Stimulated activated CD4-positive, alpha-beta T cell treated with anti-CD3 and anti-CD28 coated beads, Interleukin-12 subunit alpha, Interleukin-12 subunit beta, amount 100 ng/mL, for 4 hours (primary cell): ENCODE results near the gene CELSR3.

ENCODE experiments used
- DNase-seq: peaks from one replicate; pipeline ENCODE4 v3.0.0-alpha.2; 2020

CELSR3 gene

GRCh38 chr3:48686538-48687219 is 24.0 kb upstream of the CELSR3 start:
- DNase-seq, result no peak

DNA sequence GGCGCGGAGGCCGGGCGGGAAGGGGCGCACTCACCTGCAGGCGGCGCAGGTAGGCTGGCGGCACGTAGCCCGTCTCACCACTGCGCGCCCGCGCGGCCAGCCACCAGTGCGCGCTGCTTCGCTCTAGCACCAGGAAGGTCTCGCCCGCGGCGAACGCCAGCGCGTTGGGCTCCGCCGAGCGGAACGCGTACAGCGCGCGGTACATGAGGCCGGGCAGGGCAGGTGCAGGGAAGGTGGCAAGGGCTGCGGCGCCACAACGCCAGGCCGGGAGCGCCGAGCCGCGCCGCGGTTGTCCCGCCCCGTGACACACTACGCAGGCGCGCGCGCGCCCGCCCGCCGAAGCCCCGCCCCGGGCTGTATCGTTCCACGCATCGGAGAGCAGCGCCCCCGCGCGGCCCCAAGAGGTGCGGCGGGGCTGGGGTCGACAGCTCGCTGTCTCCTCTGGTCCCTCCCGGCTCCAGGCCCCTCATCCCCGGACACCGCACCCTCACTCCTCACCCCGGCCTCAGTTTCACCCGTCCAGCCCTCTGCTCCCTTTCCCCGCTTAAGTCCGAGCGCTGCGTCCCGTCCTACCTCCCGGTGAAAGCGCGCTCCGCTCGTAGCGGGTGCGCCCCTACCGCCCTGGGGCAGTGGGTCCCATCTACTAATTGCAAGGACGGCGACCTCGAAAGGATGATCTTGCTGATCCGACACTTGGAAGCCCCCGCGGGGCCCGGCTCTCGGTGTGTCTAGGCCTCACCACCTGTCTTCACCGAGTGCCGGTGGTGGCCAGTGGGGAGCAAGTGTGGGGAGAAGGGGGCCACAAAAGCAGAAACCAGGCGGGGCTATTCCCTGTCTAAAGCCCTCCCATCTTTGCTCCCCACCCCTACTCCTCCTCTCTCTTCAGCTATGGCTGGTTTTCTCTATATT is 23.2 kb upstream of the CELSR3 start, which contains the start of gene NCKIPSD:
NCKIPSD (minus strand) TSS at position 313 of the 909 bp plus-strand sequence; CDS start at position 205, 108 bp downstream.
- peak; percentile 93 for DNase-seq

- DNase-seq, result no peak
These were observed 22.6 kb upstream of the CELSR3 start for GRCh38 chr3:48685293-48685602.

GRCh38 chr3:48684480-48685143 is 21.9 kb upstream of the CELSR3 start:
- DNase-seq, result no peak

- no peak for DNase-seq
These were observed 21.3 kb upstream of the CELSR3 start for GRCh38 chr3:48684054-48684349.

DNA sequence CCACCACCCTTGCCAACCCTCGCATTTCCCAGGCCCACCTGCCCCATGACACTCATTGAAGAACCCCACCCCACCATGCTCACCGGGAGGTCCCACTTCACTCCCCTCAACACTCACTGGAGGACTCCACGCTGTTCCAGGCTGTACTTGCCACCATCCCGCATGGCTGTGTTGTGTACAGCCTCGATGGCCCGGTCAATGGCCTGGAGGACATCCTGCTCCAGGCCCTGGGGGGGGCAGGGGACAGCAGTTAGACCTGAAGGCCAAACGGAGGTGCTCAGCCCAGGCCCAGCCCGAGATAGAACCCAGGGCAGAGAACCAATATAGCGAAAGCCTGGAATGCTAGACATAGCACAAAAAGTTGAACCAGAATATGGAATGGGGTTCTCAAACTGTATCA is 20.1 kb upstream of the CELSR3 start:
- no peak for DNase-seq

- DNase-seq, result no peak
These were observed 19.4 kb upstream of the CELSR3 start for GRCh38 chr3:48681974-48682610.

DNA sequence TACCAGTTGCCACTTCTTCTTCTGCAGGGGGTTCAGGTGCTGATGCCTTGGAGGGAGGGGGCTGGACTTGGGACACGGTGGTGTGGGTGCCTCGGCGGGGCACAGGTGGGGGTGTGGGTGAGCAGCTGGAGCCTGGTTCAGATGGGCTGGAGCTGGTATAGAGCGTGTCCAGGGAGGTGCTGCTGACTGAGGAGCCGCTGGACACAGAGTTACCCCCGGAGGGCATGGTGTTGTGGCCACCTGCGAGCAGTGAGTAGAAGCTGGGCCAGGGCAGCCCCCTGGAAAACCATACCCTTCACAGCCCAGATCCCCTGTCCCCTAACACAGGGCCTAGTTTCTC is 18.8 kb upstream of the CELSR3 start:
- no peak for DNase-seq

DNA sequence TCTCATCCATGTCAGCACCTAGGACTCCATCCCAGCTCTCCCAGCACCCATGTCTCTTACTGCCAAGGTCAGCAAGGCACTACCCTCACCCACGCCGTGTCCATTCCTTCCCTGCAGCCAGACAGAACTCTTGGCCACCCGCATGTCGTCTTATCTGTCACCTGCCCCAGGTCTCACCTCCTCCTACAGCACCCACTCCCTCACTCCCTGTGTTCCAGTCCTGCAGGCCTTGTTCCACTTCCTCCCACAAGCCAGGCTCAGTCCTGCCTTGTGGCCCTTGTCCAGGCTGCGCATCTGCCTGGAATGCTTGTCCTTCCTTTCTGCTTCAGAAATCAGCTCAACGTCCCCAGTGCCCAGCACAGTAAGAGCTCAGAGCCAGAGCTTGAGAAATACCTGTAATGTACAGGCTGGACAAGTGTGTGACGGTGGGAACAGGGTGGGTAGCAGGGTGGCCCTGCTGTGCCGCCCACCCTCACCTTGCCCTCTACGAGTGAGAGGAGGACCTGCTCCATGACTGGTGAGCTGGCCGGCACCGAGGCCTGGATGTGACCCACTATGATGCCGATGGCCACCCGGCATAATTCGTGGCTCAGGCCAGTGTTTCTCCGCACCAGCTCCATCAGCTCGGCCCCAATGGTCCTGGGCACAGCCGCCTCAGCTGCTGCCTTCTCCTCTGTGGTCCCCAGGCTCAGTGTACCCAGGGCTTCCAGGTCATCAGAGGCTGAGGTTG is 18.3 kb upstream of the CELSR3 start:
- DNase-seq, result no peak

DNA sequence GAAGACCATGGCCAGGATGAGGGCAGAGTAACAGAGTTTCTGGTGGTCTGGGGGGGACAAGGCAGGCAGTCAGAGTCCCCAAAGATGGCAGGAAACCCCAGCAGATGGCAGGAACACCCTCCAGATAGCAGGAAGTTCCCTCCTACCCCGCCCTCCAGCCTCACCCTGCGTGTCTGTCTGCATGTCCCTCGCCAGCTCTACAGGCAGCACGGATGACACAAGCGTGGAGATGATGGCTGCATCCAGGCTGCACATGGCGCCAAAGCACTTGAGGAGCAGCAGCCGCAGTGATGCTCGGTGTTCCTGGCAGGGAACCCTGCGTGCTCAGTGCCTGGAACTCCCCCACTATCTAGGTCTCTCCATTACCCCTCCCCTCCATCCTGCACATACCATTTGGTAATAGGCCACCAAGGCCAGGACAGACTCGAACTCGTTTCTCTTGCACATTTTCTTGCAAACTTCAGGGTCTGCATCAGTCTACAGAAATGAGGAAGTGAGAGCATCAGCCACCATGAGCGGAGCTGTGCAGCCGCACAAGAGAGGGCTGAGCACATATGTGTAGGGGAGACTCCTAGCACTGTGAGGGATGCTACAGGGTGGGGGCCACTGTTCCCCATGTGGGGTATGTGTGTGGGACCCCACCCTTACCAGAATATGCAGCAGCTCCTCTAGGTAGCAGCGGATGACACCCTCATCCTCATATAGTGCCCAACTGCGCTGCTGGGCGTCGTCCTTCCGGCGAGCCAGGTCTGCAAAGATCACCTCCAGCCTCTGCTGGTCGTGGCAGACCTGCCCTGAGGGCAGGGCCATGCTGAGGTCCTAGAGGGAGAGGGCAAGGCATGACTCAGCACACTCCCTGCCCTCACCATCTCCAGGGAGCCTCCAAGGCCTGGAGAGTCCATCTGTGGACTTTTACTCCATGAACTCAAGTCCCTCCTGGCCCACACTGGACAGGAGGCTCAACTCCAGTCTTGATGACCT is 17.0 kb upstream of the CELSR3 start:
- DNase-seq, result no peak

DNA sequence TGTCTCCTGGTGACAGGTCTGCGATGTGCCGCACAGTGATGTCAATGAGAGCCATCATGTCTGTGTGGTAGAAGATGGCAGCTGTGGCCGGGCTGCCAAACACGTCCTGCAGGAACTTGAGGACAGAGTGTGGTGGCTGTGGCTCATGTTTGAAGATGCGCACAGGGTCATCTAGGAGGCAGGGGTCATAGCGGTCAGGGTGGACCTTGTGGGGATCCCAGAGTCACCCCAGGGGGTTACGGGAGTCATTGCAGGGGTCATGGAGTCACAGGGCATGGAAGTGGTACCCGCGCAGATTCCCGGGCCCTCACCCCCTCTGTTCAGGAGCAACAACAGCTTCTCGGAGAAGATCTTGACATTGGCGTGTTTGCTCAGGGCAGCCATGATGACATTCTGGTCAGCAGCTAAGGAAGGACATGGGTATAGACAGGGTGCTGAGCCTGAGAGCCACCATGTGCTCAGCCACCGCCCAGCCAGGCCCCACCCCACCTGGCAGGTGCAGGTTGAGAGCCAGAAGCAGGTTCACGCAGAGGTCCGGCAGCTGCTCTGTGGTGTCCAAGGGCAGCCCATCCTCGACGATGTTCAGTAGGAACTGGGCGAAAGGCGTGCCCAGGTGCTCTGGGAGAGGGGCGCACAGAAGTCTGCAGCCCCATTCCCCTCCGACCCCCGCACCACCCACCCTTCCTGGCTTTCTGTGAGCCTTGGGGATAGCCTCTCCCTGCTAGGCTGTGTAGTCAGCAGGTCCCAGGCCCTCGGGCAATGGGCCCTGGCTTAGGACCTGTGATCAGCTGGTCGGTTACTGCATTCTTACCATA is 16.1 kb upstream of the CELSR3 start:
- no peak for DNase-seq

DNA sequence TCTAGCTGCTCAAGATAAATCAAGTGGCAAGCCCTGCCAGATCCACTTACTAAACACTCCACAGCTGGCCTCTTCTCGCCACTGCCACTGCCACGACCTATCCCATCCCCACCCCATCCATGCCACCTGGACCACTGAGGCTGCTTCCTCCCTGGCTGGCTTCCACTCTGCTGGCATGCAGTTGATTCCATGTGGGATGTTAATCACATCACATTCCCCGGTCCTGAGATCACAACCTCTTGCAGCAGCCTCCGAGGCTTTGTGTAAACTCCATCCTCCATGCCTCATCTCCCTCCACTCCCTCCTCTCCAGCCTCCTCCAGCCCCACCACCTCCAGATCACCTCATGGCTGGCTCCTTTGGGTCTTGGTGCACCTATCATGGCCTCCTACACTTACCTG is 15.4 kb upstream of the CELSR3 start:
- DNase-seq, result no peak

DNA sequence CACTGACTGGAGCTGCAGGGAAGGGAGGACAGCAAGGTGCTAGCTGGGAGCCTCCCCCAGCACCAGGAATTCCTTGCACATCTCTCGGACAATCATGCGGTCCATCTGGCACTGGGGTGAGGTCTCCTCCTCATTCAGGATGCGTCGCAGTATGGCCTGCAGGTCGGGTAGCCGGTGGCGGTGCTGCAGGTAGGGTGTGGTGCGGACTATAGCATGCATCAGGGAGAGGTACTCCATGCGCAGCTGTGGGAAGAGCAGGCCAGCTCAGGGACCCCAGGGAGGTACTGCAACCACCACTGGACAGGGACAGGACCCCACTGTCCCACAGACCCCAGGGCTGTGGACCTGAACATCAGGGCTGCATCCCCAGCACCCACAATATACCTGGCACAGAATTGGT is 11.8 kb upstream of the CELSR3 start:
- DNase-seq, result no peak

DNA sequence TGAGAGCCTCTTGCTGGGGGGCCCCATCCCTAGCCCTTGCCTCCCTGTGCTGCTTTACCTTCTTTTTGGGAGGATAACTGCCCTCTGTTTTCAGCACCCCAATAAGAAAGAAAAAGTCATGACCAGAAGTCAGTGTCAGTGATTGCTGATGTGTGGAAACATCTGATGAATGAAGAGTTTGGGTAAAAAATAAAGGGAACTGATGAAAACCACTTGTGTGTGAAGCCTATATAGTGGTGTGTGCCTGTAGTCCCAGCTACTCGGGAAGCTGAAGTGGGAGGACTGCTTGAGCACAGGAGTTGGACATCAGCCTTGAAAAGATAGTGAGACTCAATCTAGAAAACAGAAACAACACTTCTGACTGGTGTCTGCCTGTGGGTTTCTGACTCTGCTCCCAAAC is 9.8 kb upstream of the CELSR3 start:
- no peak for DNase-seq

DNA sequence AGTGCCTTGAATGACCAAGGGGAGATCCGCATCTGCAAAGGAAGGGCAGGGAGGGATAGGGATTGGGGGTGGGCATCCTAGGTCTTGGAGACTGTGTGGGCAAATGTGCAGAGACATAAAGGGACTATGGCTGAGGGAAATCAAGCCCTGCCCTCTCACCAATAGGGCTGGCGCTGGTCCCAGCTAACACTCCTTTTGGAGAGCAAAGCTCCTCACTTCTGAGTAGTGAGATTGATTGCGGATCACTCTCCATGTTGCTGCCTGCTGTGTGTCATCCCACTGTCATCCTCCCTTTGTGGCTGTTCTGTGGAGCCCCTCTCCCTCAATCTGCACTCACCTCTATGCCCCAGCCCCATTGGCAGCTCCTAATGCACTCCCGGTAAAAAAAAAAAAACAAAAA is 2.2 kb upstream of the CELSR3 start:
- no peak for DNase-seq

- no peak for DNase-seq
These were observed 1.6 kb upstream of the CELSR3 start for GRCh38 chr3:48664313-48664644.

- DNase-seq, result peak; percentile 81
These were observed 1.0 kb upstream of the CELSR3 start for GRCh38 chr3:48663489-48664312.

DNA sequence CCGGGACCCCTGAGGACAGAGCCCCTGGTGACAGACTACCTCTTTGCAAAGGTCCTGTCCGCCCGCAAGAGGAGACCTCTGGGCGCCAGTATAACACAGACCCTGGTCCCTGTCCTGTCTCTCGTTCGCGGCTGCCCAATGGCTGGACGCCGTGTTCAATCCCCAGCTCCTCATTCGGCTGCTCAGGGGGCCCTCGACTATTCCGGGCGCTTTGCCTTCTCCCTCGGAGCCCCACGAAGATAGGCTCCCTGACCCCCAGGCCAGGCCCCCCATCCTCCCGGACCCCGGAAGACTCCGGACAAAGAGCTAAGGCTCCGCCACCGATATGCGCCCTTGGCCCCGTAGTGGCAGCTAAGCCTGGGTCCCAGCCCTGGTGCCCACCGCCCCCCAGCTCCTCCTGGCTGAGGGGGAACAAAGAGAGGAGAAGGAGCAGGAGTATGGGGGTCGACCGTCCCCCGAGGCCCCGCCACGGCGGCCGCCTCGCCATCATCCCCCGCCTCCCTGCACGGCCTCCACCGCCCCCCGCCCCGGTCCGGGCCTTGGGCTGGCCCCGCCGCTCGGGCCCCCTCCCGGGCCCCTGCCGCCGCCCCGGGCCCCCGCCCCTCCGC is 437 bp downstream of the CELSR3 start:
- DNase-seq, result no peak

DNA sequence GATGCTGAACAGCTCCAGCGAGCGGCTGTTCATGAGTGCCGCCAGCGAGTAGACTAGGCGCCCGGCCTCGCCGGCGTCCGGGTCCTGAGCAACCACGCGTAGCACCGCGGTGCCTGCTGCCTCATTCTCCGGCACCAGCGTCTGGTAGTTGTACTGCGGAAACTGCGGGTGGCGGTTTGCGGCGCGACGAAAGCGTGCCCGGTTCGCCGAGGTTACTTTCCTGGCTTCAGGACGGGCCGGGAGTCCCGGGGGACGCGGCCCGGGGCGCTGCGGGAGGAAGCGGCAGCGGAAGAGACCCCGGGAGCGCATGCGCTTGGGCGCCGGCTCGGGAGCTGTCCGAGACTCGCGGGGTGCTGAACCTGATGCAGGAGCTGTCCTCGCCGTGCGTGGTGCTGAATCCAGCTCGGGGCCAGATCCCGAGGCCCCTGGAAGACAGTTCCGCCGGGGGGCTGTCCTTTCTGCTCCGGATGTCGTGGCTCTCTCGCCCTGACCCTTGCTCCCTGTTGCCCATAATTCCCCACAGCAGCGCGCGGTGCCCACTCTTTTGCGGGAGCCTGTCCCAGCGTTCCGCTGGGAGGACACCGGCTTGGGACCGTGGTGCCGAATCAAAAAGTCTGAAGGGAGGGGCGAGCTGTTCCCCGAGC is 1.1 kb downstream of the CELSR3 start:
- DNase-seq, result peak; percentile 75
